Mucosa of stomach (tissue), 1 donor: ENCODE results near the gene VGLL1.

ENCODE experiments used
- H3K27me3 ChIP-seq: one replicate; pipeline ENCODE4 v1.7.0; 2013; ENCODE audit warnings: mild to moderate bottlenecking, low read length; ENCODE audit not compliant: control insufficient read depth, insufficient read depth
- H3K36me3 ChIP-seq: one replicate; pipeline ENCODE4 v1.7.0; 2013; ENCODE audit warnings: low read length; ENCODE audit not compliant: control insufficient read depth, insufficient read depth
- H3K4me1 ChIP-seq: one replicate; pipeline ENCODE4 v1.7.0; 2013; ENCODE audit warnings: mild to moderate bottlenecking, low read length; ENCODE audit not compliant: control insufficient read depth, insufficient read depth
- H3K4me3 ChIP-seq: one replicate; pipeline ENCODE4 v1.7.0; 2013; ENCODE audit warnings: low read length
- H3K9ac ChIP-seq: one replicate; pipeline ENCODE4 v1.7.0; 2013; ENCODE audit warnings: mild to moderate bottlenecking, low read length, moderate library complexity
- H3K9me3 ChIP-seq: one replicate; pipeline ENCODE4 v1.7.0; 2013; ENCODE audit warnings: mild to moderate bottlenecking, low read length, moderate library complexity; ENCODE audit not compliant: control insufficient read depth
- donor health status: Pancreatic carcinoma.

VGLL1 gene

GRCh38 chrX:136597954-136598353 lies 65.9 kb downstream of the VGLL1 start:
- no peaks in the 10 kb centered on the region for H3K36me3 ChIP-seq
- H3K4me3 ChIP-seq, result no peak overlapping the region
- no peaks in the 10 kb centered on the region for H3K9me3 ChIP-seq
- no peak overlapping the region for H3K9ac ChIP-seq
- H3K4me1 ChIP-seq, result no peaks in the 10 kb centered on the region
- no peaks in the 10 kb centered on the region for H3K27me3 ChIP-seq

- Histone ChIP-seq H3K36me3 (no peaks in the 10 kb centered on the region), H3K27me3 (no peaks in the 10 kb centered on the region)
Measured at GRCh38 chrX:136598631-136599030, 66.6 kb downstream of the VGLL1 start.

GRCh38 chrX:136600059-136600458 lies 68.0 kb downstream of the VGLL1 start:
- Histone ChIP-seq H3K4me1 (no peaks in the 10 kb centered on the region), H3K9ac (no peak overlapping the region), H3K9me3 (no peaks in the 10 kb centered on the region), H3K36me3 (no peaks in the 10 kb centered on the region), H3K4me3 (no peak overlapping the region), H3K27me3 (no peaks in the 10 kb centered on the region)

More at GRCh38 chrX:136598631-136599030, 66.6 kb downstream of the VGLL1 start:
- Histone ChIP-seq H3K4me3 (no peak overlapping the region), H3K9me3 (no peaks in the 10 kb centered on the region), H3K4me1 (no peaks in the 10 kb centered on the region), H3K9ac (no peak overlapping the region)
